Activated CD4-positive, alpha-beta T cell treated with anti-CD3 and anti-CD28 coated beads, Interleukin-2, Interleukin-6, amounts not matched to agents 100 ng/mL and 50 ng/mL, durations not matched to agents 16 hours and 8 hours (primary cell): Measurements from ENCODE around the gene RNPS1.
"Not testable (repeated sequence)": the region's sequence is repeated elsewhere in the genome, so short reads cannot be mapped to it uniquely, and the experiment has no call there.

Source experiments
- DNase-seq: peaks from one replicate; pipeline ENCODE4 v3.0.0-alpha.2; 2020

The RNPS1 gene

DNA sequence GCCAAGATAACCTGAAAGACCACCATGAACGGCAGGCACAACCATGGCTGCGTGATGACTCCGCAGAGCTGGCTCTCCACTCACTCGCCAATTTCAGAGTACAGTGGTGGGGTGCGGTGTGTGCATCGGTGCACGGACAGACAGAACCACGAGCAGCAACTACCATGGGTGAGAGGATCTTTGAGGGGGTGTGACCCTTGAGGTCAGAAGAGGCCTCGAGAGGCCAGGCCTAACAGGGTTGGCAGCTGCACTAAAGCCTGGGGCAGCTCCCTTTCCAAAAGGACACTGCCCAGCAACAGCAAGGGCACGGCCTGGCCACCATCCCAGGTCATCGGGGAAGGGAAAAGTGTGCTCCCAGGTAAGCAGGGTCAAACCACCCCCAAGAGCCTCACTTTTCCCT is 14.6 kb downstream of the RNPS1 start:
- no peak for DNase-seq

DNA sequence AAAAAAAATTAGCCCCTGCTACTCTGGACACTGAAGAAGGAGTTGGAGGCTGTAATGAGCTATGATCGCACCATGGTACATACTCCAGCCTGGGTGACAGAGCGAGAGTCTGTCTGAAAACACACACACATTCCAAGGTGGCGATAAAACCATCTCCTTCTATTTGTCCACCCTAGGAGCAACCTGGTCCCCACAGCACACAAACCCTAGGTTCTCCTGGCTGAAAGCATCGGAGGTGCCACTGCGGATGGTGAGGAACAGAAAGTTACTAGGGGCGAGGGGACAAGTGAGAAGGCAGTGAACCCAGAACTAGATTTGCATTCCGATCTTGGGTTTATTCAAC is 15.1 kb downstream of the RNPS1 start:
- DNase-seq, result no peak

DNA sequence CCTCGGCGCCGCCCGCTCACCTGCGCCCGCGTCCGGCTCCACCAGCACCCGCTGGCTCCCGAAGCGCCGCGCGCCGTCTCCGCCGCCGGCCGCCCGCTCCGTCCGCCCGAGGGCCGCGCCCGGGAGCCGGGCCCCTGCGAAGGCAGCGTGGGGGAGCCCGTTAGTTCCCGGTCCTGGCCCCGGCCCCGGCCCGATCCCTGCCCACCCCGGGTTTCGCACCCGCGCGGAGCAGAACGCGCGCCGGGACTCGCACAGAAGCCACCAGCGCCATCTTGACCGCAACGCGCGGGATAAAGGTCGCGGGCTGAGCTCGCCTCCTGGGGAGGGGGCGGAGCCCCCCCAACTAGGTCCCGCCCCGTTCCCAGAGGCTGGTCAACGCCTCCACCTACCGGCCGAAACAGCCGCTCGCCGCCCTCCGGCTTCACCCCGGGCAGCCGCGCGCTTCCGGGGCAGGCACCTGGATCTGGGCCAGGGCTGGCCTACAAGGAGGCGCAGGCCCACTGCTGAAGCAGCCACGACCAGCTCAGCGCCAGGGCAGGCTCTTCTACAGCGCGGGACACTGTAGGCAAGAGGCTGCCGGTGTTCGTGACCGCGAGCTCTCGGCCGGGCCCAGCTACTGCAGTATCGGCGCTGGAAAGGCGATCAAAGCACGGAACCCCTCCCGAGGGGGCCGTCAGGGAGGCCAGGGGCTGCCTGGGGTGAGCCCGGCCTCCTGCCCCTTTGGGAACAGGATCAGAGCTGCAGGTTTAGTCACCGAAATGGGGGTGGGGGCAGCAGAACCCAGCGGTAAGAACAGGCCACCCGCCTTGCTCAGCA is 16.4 kb downstream of the RNPS1 start, which contains the start of gene ECI1:
Gene ECI1 (minus strand): TSS at position 292 of the 816 bp plus-strand sequence. CDS start 21 bp downstream, at position 271.
- DNase-seq, result peak; percentile 95

DNA sequence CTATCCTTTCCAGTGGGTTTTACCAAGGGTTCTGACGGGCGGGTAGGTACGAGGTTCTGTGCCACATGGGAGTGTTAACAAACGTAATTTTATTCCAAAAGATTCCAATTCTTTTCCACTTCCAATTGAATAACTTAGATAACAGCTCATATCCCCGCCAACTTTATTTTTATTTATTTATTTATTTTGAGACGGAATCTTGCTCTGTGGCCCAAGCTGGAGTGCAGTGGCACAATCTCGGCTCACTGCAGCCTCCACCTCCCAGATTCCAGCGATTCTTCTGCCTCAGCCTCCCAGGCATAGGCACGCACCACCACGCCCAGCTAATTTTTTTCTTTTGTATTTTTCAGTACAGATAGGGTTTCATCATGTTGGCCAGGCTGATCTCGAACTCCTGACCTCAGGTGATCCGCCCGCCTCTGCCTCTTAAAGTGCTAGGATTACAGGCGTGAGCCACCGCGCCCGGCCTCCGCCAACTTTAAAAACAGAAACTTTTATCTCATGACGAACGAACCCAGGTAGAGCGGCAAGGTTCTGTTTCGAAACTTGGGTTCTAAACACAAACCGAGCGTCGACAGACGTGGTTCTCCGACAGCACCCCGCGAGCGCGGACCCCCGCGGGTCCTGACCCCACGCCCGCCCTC is 17.2 kb downstream of the RNPS1 start:
- DNase-seq, result peak; percentile 48

DNA sequence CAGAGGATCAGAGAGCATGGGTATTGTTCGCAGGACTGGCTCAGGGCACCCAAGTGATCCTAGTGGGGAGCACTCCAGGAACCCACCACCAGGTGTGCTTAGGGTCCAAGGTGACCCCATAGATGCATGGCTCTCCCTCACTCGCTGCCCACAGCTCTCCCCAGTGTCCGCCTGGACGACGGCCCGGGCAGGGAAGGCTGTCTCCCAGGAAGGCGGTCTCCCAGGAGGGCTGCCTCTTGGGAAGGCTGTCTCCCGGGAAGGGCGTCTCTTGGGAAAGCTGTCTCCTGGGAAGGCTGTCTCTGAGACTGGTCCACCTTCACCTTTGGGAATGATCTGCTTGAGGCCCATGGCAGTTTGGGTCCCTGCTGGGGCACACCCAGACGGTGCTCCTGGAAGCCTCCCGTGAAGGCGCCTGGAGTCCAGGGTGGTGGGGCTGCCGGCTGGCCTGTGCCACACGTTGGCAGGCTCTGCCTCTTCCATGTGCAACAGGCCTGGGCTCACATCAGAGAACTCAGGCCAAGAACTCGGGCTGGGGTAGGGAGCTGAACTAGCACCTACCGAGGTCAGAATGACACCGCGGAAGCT is 21.5 kb downstream of the RNPS1 start:
- DNase-seq, result no peak

DNA sequence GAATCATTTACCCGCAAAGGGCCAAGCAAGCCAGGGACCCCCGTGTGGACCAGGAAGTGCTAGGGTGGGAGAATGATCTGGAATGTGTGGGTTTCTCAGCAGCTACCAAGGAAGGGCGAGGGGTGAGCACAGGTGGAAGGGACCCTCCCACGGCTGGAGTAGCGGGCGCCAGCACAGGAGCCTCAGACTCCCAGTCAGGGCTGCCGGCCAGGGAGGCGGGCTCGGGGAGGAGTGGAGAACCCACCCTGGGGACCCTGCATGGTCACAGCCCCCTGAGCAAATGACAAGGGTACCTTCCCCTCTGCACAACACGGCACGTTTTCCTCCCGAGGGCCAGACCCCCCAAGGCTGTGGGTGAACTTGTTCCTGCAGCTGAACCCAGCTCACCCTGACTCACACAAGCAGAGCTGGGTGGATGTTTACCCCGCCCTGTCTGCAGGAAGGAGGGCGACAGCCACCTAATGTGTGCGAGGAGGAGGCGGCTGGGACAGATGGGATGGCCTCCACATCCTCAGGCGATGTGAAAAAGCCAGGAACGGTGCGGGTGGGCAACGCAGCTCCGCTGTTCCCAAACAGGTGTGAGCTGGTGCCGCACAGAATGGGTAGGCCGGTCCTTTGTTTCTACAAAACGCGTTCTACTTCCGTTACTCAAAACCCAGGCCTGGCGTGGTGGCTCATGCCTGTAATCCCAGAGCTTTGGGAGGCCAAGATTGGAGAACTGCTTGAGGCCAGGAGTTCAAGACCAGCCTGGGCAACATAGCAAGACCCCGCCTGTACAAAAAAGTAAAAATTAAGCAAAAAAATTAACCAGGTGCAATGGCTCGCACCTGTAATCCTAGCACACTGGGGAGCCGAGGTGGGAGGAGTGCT is 22.8 kb downstream of the RNPS1 start:
- no peak for DNase-seq

DNA sequence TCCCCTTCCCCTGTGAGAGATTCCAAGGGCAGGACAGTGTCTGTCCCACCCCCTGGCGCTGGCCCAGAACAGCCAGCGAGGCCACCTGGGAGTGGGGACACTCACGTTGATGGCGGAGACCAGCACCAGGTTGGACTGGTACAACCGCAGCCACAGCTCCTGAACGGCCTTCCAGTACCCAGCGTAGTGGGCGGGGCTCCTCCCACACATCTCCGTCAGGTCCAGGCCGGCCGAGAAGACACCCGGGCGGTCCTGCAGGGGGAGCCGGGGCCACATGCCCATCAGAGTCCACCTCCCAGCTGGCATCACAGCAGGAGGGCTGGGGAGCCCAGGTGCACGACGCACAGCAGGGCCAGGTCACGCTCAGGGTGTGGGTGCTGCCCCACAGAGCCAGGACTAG is 23.6 kb downstream of the RNPS1 start:
- DNase-seq, result no peak

DNA sequence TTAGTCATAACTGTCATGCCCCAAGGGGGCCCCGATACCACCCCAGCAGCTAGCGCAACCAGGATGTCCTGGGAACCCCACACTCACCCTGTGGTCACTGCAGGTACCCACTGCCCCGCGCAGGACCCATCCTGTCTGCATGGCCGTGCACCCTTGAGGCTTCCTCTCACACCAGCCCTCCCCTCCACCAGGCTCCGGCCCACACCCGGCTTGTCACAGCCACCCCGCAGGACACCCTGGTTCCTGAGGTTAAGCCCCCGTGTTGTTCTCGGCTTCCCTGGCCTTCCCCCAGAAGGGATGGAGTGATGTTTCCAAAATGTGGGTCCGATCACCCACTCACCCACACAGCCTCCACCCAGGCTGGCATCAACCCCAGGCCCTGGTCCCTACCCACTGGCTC is 24.1 kb downstream of the RNPS1 start:
- DNase-seq, result no peak

DNA sequence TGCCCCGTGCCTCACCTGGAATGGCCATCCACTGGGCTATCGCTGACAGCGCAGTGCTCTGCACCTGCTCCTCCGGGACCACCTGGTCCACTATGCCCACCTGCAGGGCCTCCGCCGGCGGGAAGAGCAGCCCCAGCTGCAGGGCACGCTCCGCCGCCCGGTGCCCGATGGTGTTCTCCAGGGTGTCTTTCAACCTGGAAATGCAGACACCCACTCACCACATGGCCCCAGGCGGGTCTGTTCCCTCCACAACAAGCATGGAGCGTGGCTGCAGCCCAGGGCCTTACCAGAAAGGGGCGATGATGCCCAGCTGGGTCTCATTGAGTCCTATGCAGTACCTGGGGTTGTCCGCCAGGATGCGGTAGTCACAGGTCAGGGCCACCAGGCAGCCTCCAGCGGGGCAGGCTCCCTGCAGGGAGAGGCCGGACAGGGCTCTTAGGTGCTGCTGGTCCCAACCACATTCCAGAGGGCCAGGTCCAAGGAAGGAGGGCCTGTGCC is 24.8 kb downstream of the RNPS1 start:
- DNase-seq, result no peak

DNA sequence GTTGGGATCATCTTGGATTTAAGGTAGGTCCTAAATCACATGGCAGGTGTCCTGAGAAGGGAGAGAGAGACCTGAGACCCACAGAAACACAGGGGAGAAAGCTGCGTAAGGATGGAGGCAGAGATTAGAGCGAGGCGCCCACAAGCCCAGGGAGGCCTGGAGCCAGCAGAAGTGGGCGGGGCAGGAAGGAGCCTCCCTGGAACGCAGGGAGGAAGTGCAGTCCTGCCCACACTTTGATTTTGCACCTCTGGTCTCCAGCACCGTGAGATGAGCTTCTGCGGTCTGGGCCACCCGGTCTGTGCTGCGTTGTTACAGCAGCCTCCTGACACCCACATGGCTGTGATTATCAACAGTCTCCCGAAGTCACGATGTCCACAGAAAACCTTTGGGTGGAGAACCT is 25.3 kb downstream of the RNPS1 start:
- DNase-seq, result no peak

DNA sequence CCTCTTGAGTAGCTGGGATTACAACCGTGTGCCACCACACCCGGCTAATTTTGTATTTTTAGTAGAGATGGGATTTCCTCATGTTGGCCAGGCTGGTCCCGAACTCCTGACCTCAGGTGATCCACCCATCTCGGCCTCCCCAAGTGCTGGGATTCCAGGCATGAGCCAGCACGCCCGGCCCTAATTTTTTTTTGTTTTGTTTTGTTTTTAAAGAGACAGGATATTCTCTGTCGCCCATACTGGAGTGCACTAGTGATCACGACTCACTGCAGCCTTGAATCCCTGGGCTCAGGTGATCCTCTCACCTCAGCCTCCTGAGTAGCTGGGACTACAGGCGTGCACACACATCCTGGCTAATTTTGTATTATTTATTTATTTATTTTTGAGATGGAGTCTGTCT is 27.6 kb downstream of the RNPS1 start:
- DNase-seq, result not testable (repeated sequence)

DNA sequence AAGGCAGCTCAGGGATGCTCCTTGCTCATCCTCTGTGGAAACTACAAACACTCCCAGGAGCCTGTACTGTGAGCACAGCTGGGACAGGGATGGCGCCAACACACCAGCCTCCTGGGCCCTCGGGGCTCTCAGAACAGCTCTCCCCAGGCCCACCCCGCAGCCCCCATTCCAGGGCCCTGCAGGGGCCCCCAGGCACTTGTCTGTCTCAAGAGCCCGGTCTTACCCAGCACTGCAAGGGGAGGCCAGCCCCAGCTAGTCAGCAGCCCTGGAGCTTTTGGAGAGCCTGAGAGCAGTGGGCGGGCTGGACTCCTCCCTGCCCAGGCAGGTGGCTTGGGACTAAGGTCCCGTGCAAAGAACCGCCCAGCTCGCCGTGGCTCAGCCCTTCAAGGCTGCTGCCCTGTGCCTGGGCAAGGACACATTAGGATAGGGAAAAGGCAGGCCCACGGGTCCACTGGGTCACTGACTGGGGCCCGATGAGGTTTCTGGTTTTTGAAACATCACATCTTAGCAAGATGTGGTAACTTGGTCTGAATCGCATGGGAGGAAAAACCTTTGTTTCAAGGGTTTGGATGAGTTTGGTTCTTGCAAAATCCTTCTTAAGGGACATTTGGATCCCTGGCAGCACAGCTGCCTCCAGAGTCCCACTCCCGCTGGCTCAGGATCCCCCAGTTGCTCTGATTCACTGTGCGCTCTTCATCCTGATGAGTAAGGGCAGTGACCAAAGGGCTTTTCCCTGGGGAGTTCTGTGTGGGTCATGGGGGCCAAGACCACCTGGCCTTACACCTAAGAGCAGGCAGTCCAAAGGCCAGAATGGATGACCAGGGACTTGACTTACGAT is 28.9 kb downstream of the RNPS1 start:
- no peak for DNase-seq

DNA sequence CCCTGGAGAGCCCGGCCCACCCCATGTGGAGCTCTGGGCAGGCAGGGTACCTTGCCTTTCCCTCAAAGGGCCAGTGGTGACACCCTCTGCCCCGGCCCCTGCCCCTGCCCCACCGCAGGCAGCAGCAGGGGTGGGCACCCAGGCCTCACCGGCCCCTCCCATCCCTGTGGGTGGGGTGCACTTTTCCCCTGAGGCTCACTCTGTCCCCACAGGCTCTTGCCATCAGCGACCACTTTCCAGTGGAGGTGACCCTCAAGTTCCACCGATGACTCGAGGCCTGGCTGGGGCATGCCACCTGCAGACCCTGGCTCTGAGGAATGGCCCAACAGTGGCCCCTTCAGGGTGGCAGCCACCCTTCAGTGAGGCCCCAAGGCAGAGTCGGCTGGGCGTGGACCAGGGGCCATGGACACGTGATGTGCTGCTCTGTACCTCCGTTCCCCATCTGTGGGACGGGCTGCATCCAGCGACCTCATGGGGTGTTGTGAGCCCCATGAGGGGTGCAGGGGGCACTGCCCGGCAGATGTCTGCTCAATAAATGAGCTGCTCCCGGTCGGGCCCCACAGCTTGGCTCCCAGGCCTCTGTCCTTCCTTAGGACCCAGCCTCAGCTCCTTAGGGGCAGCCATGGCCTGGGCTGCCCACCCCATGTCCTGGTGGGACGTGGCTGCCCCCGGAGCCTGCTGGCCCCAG is 29.6 kb downstream of the RNPS1 start:
- no peak for DNase-seq

DNA sequence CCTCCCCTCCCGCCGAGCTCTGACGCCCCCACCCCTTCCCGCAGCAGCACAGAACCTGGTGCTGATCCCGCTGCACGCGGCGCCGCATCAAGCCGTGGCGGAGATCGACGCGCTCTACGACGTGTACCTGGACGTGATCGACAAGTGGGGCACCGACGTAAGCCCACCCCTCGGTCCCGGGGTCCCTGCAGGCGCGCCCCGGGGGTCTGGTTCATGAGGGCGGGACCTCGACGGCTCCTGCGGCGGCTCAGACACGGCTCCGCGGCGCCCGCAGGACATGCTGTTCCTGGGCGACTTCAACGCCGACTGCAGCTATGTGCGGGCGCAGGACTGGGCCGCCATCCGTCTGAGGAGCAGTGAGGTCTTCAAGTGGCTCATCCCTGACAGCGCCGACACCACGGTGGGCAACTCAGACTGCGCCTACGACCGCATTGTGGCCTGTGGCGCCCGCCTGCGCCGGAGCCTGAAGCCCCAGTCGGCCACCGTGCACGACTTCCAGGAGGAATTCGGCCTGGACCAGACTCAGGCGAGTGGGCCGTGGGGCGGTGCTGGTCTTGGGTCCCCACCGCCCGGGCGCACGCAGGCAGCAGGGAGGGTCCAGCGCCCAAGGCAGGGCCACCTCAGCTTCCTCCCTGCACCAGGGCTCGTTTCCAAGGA is 30.3 kb downstream of the RNPS1 start:
- DNase-seq, result no peak

DNA sequence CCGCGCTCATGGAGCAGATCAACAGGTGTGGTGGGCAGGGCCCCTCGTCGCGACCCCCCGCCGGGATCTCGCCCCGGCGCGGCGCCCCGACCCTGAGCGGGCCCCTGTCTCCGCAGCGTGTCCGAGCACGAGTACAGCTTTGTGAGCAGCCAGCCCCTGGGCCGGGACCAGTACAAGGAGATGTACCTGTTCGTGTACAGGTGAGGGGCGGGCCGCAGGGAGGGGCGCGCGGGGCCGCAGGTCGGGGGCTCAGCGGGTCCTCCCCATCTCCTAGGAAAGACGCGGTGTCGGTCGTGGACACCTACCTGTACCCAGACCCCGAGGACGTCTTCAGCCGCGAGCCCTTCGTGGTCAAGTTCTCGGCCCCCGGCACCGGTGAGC is 30.8 kb downstream of the RNPS1 start:
- DNase-seq, result no peak

DNA sequence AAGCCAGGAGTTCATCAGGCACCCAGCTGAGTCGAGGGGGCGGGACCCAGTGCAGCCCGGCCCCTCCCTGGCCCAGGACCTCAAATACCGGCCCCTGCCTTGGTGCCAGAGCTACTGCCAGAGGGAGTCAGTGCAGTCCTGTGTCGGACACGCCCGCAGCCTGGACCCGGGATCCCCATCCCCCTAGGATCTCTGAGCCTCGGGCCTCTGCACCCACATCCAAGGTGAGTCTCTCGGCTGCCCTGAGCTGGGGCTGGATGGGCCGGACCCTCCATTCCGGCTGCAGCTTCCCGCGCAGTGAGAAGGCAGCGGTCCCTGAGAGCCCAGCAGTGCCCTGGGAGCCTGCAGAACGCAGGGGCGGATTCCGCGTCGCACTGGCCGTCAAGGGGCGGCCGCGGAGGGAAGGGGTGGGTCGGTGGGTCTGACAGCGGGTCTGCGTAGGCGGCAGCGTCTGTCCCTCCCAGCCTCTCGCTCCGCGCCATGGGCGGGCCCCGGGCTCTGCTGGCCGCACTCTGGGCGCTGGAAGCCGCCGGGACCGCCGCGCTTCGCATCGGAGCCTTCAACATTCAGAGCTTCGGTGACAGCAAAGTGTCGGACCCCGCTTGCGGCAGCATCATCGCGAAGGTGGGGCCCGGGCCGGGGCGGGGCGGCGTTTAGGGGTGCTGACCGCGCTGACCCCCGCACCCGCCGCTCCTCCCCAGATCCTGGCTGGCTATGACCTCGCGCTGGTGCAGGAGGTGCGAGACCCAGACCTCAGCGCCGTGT is 31.4 kb downstream of the RNPS1 start, which contains the start of gene DNASE1L2:
Gene DNASE1L2 (plus strand): TSS at position 108 of the 765 bp plus-strand sequence. CDS start 373 bp downstream, at position 481.
- no peak for DNase-seq

DNA sequence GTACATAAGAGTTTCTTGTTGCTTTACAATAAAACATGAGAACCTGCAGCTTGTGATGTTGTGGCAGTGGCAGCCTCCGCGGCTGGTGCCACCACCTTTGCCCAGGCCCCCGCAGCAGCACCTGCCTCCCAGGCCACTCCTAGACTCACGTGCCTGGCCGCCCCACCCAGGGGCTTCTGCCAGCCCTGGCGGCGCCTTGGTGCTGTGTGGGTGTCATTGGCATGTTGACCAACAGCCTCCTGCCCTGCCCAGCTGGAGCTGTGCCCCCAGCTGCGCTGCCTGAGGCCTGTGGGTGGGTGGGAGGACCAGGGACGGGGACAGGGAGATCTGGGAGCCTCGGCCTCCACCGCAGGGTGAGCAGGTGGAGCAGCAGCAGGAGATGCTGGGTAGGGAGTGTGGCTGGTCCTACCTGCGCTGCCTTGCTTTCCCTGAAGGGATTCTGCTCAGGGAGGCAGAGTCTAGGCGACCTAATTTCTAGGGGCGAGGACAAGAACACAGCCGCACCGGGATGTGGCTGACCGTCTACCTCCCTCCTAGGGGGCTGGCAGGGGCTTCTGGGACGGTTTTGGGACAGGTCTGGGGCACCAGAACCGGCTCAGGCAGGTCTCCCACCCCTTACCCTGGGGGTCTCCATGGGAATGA is 32.1 kb downstream of the RNPS1 start:
- no peak for DNase-seq

DNA sequence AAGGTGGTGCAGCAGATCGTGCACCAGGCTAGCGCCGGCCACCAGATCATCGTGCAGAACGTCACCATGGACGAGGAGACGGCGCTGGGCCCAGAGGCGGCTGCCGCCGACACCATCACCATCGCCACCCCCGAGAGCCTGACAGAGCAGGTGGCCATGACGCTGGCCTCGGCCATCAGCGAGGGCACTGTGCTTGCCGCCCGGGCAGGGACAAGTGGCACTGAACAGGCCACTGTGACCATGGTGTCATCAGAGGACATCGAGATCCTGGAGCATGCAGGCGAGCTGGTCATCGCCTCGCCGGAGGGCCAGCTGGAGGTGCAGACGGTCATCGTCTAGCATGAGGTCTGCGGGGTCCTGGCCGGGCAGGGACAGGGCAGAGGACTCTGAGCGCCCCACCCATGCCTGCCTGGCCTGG is 32.7 kb downstream of the RNPS1 start:
- DNase-seq, result no peak

DNA sequence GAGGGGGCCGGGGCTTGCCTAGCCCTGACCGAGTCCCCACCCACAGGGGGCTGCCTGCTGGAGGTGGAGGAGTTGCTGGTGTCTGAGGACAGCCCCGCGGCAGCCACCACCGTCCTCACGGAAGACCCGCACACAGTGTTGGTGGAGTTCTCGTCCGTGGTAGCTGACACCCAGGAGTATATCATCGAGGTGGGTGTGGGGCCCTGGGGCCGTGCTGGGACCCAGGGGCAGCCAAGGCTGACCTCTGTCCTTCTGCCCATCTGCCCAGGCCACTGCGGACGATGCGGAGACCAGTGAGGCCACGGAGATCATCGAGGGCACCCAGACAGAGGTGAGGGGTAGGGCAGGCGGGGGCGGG is 33.1 kb downstream of the RNPS1 start:
- DNase-seq, result no peak
